Stimulated activated CD4-positive, alpha-beta T cell treated with anti-CD3 and anti-CD28 coated beads, Interleukin-15, amount 100 ng/mL, for 24 hours (primary cell): ENCODE data around the gene PDPN.

Experiments
- DNase-seq: peaks from one replicate; pipeline ENCODE4 v3.0.0-alpha.2; 2020

The PDPN gene

DNA sequence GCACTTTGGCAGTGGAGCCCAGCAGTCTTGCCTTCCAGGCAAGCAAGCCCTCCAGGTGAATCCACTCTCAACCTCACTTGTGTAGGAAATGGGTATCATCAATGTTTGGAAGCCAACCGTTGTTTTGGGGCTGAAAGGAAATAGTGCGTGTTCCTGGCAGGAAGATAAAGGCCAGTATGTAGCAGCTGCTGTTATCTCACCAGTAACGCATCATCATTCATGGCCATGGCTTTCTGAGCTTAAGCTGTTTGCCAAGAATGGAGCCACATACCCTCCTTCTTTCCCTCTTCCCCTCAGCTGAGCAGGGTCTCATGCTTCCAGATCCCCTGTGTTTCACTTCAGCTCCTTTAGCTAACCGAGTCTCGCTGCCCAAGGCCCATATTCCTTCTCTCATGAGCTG is 2.2 kb upstream of the PDPN start:
- DNase-seq, result no peak

DNA sequence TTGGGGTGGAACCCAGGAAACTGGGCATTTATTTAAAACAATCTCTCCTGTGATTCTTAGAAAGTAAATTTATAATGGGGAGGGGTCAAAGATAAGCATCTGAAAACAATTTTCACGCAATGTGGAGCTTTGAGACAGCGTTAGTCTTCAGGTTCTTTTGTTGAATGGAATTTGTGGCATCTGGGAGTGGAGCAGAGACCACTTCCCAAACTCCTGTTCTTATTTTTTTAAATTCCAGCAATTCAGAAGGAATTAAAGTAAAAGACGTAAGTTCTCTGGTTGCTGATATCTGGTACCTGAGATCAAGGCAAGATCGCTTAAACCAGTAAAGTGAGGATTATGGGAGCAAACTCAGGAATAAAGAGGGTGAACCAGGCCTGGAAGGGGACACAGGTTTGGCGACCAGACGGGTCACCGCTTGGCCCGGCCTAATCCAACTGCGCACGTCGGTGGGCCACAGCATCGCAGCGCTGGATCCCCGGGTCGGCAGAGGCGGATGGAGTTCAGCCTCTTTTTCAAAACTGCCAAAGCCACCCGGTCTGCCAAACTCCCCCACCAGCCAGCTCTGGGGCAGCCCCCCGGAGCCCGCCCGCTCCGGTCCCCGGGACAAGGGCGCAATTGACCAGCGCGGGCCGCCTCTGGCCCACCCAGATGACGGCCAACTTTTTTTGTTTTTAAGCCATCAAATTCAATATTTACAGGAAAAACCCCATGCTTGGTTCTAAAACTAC is 754 bp upstream of the PDPN start:
- DNase-seq, result no peak

DNA sequence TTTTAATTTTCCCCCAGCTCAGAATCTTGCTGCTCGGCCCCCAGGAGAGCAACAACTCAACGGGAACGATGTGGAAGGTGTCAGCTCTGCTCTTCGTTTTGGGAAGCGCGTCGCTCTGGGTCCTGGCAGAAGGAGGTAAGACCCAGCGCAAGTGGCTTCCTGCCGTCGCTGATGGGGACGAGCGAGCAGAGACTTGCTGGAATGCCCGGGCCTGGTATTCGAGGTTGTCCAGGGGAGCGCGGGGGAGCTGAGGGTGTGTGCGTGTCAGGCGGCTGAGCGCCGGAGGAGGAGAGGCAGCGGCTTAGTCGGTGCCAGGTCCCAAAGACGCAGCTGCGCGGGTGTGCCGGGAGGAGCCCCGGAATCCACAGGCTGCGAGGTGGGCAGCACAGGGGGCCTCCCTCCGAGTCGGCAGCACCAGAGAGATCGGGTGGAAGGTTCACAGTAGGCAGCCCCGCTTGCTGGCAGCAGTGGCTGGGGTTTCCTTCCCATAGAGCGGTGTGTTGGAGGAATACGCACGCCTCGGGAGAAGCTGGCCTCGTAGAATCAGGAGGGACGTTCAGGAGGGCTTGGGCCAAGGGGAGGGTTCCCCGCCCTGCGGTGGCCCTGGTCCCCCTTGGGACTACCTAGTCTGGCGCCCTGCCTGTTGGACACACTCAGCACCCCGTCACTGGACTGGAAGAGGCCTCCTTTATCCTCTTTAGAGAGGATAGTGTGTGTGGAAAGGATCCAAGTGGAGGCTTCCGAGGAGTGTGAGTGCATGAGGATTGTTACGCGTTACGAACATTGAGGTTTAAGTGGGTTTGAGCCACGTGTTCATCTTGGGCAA is 547 bp downstream of the PDPN start:
- DNase-seq, result no peak

DNA sequence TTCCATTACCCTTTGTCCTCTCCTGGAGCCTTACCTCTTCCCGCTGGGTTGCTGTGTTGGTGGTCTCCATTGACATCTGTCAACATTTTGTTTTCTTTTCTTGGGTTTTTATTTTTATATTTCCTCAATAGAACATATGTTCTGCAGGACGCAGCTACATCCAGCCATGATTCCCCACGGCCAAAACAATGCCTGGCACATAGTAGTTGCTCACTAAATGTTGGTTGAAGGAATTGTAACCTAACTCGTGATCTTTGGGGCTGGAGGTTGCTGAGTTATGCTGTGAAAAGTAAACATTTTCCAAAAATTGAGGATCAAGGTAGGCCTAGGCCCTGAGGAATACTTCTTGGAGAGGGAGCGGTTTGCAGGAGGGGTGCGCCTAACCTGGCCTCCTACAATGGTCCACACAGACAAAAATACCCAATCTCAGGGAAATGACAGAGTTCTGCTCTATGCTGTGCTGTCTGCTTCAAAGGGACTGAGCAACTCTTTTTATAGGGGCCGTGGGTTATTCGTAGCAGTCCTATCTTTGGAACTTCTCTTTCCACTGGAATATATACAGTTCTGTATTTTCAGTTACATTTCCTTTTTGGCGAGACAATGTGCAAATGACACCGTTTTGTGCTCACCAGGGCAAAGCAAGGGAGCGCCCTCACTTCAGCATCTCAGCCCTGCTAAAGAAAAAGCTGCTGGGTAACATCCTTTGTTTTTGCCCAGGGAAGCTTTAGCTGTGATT is 1.4 kb downstream of the PDPN start:
- DNase-seq, result no peak

DNA sequence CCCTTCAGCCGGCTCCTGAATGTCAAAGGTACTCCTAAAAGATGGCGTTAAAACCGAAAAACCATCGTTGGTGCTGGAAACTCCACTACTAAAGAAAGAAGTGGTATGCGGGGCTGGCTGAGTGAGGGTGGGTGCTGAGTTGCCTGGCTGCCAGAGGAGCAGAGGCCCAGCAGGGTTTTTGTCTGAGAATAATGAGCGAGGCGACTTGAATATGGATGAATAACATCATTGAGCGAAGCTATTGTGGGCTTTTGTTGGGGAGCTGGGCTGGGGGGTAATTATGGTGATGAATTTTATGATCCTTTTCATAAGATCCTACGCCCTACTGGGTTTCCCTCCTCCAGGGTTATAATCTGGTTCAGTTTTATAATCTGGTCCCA is 2.0 kb downstream of the PDPN start:
- DNase-seq, result no peak

DNA sequence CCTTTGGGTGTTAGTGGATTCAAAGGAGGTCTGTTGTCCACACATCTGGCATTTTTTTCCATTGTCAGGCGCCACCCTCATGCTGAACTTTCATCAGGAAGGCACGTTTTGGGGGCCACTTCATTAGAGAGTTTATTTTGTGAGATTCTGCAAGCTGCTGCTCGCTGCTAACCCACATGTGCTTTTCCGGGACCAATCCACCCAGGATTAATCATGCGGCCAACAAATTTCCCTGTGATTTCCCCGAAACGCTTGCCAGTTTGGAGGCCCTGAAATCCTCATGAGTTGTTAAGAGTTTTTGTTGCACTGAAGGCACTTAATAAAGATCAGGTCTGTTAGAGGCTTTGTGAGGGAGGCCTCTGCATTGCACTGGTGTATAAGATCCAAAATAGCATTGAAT is 2.4 kb downstream of the PDPN start:
- DNase-seq, result no peak

DNA sequence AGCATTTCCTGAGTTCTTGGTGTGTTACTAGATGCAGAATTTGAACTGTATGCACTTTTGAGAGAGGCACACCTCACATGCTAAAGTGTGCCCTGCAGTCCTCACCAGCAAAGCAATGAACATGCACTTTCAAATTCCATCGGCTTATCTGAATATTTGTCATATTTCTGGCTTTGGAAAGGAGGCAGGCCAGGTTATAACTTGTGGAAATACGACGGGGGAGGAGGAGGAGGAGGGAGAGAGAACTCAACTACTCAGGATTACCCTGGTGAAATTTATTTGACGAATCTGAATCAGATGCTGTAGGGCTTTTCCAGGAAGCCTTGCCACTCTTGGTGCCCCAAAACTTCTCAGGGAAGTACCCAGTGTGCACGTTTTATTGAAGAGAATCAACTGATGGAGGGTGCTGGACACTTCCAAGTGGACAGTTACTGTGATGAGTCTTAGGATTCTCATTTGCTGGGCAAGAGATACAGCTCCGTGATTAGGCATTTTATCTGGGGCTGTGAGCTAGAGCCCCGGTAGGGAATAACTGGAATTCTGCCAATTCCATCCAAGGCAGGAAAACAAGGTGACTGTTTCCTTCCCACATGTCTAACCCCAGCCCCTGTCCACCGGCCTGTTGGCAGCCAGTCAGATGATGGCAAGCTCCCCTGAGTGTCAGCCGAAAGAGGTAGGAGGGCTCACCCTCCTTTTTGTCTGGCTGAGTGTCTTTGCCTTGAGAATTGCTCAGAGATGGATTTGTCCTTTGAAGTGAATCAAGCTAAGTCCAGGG is 3.8 kb downstream of the PDPN start:
- no peak for DNase-seq

DNA sequence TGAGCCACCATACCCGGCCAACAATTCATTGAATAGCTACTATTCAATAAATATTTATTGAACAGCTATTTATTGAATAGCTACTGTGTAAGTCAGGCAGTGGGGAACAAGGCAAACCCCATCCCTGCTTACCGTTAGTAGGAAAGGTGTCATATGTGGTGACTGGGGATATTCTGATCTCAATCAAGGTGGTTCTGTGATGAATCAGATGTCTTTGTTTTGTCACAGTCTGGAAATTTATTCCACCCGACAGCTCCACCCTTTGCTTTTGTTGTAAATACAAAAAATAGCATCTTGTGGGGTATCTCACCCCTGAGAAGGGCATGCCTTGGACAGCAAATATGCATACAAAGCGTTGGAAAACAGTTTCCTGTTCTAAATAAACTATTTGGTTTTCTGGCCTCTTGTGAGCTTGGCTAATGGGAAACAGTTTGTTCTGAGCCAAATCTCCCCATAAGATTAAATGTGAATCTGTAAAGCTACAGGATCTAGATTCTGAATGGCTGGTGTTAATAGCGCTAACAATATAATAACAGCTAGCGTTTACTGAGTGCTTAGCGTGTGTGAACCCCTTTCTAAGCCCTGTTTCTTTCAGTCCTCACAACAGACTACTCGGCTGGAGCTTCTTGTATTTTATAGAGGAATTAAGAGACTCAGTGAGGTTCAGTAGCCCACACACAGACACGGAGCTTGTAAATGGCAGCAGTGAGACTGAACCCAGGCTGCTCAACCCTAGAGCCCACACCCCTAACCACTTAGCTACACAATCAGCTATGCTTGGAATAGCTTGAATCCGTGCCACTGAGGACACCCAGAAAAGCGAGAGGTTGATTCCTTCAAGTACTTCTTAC is 5.5 kb downstream of the PDPN start:
- no peak for DNase-seq

DNA sequence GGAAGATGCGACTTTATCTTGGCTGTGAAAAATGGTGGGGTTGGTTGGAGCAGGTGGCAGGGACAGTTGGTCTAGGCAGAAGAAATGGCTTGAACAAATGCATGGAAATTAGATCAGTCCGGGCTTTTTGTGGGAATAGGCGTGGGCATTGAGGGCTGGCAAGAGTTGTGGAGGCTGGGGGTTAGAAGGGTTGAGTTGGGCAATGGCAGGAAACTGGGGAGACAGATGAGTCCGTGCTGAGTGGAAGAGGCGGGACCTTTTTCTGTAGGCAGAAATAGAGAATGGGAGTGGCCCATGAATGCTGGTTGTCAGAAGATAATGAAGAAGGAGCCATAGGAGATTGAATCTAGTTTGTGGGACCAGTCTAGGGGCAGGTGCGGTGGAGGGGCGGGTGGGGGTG is 6.9 kb downstream of the PDPN start:
- no peak for DNase-seq

DNA sequence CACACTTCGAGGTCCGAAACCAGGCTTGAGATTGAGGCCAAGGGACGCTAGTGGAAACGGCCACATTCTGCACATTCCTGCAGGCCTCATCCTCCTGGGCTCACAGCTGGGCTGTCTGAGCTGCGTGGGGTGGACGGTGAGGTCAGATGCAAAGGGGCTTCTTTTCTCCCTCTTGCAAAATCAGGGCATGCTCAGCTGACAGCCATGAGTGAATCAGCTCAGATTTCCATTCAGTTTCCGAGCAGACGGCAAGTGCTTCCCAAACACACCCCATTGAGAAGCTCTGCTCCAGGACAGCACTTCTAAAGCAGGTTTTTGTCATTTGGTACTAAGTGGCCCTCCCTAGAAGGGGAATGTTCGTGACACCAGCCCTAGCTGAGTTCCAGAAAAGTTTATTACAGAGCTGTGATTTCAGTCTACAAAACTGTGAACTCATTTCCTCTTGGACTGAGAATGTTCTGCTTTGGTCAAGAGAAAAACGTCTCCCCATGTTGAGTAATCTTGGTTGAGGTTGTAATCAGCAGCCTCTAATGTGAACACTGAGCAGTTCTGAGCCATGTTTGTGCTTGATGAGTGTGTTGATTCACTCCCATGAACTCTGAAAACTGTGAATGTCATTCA is 10.0 kb downstream of the PDPN start:
- DNase-seq, result no peak

DNA sequence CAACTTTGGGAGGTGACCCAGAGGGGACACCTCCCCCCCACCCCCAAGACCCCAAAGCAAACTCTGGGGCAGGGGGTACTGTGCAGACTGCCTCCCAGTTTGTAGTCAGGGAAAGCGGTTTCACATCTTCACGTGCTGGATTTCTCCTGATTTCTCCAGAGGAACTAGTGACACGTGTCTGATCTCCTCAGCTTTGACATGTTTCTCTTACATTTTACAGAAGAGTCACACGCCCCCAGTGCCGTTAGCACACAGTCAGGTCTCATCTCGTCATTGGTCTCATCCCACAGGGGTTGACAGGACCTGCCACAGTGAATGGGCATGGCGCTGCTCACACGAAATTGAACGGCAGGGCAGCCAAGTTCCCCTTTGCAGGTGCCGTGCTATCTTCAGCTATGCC is 11.8 kb downstream of the PDPN start:
- no peak for DNase-seq

DNA sequence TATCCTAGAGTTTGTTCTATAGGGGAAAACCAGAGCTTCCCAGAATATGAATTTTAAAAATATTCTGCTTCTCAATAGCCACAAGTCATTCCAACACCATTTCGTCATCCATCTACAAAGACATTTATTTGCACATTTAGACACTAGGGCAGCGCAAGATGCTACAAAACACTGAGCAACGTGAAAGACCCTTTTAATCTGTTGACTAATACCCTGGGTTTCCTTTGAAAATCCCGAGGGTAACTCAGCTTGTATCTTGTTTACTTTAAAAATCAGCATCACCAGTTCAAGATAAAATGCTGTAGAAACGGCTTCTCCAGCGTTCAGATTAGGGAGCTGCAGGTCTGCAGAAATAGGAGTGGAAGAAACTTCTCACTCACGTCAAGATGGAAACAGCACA is 13.5 kb downstream of the PDPN start:
- no peak for DNase-seq

DNA sequence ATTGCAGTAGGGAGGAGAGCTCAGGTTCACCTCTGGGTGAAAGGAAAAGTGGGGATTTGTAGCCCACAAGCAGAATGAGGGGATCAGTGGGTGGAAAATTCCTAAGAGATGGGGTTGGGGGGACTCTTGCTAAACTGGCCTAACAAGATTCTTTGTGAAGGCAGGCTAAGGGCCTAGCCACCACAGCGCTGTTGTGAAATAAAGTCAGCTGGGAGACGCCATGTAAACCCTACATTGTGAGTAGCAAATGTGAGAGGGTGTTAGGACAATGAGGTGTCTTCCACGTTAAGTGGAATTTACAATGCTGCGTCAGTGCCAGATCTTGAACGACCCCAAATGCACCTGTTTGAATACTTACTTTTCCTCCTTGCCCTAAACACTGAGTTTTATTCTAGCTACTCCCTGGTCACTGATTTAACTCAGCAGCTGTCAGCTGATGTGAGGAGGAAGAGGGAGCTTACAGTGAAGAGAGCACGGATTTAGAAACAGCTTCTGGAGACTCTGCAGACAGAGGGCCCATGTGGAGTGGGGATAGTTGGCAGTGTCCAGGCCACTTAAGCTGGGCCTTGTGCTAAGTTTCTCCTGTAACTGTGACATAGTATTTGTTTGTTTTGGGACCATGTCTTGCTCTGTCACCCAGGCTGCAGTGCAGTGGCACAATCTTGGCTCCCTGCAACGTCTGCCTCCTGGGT is 17.3 kb downstream of the PDPN start:
- no peak for DNase-seq

DNA sequence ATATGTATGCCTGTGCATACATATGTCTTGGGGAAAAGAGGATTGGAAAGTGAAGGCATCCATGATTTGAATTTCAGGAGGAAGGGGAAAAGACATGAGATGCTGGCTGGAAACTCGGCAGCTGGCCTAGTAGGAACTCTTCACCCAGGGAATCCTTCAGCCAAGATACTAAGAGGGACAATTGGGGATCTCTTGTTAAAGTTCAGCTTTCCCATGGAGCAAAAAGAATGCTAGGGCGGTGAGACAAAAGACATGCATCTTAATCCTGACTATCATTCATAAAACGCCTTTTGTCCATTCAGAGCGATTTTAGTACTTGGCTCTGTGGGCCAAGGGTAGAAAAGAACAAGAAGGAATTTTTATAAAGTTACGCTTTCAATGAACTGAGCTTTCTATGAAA is 20.5 kb downstream of the PDPN start:
- no peak for DNase-seq

DNA sequence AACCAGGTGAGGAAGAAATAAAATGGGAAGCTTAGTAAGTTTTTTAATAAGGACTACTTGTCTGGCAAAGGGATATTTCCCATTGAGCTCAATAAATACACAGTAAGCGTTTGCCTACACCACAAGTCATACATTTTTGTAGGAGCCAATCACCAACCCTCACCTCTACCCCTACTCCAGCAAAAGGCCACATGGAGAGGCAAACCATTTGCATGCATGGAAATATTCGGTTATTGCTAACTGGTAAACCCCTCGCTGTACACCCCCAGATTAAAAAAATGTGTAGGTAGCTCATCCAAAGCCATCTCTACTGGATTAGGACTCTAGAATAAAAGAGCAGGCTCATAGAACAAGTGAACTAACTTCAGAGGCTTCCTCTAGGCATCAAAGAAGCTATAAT is 21.1 kb downstream of the PDPN start:
- no peak for DNase-seq

DNA sequence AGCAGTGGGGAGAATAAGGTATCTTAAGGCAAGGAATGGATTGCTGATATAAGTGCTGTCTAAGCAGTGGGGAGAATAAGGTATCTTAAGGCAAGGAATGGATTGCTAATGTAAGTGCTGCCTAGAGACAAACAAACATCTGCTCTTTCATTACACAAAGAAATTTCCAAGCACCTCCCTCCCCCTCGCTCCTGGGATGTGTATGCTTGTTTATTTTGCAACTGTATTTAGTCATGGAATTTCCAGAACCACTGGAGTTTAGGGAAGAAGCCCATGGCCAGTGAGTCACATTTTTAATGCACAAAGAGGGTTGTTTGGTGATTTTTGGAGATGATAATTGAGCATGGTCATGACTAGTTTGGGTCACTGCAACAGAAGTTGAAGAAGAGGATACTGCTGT is 21.5 kb downstream of the PDPN start:
- no peak for DNase-seq

DNA sequence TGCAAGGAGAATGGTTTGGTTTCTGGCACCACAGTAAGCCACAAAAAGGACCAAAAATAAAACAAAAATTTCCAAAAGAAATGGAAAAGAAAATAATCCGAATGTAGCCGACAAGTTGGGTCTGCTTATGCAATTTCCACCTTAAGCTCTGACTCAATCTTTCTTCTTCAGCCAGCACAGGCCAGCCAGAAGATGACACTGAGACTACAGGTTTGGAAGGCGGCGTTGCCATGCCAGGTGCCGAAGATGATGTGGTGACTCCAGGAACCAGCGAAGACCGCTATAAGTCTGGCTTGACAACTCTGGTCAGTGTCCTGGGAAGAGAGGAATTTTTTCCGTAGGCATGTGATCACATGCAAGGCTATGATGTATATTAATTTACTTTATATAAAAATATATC is 23.4 kb downstream of the PDPN start:
- DNase-seq, result no peak

DNA sequence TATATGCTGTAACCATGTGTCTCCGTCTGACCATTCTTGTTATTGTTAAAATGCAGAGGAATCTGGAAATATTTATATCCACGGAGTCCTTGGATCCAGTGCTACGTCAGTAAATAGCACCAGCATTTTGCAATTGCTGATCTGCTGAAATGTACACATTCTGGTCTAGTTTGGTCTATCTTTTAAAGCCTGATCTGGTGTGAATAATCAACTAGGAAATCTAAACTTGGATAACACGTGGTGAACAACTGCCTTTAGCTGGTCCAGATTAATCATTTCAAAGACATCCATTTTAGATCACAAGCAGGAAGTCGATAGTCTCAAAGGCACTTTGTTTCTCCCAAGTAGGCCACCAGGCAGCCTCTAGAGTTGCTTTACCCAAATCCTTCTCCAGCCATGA is 32.6 kb downstream of the PDPN start:
- no peak for DNase-seq

DNA sequence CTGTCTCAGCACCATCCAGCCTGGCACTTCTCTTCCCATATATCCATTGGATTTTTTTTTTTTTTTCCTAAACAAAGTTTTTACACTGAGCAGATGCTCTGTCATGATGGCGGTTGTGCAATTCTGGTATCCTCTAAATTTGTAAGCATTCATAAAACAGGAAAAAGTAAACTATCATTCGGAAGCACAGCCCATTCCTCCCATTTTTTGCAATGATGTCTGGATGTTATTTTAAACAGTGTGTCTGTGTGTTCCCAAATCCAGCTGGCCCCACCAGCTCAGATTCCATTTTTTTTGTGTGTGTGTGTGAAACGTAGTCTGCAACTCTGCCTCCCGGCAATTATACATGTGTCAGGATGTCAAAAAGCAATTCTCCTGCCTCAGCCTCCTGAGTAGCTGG is 33.5 kb downstream of the PDPN start:
- DNase-seq, result no peak

DNA sequence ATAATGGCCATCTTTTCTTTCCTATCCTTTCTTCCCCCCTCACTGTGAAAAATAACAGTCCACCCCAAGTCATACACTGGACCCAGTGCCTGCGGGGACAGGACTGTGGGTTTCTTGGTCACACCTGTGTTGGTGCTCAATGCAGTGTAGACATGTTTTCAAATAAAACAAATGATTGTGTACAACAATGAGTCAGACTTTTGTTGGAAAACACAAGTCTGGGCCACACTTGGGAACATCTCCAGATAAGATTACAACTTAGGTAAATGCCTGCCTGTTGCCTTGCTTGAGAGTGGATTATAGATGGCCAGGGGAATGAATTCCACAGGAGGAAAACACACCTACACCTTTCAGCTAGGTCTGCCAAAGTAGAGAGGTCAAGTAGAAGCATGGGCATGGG is 34.1 kb downstream of the PDPN start:
- no peak for DNase-seq

DNA sequence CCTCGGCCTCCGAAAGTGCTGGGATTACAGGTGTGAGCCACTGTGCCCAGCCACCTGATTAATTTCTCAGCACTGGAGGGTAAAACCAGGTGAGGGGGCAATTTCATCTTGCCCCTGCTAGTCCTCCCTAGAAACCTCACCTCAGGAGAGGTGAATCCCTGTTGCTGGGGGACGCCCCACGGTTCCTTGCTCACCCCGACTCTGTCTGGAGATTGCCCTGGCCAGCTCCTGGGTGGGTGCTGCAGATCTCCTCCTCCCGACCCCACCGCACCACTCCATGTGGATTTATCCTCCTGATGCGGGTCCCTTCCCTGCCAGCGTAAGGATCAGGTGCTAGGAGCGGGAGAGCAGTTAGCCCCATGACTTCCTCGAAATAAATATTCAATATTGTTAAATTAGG is 34.9 kb downstream of the PDPN start:
- no peak for DNase-seq
